Measurements from ENCODE around the gene SPOCK1. TPM values are rescaled to one million over a fixed set of nuclear protein-coding genes. Genes with fewer than 3 reads are reported as not detected.
"Not testable (repeated sequence)": the region's sequence is repeated elsewhere in the genome, so short reads cannot be mapped to it uniquely, and the experiment has no call there.

Gene SPOCK1
- total RNA-seq, 1 donor from 2014 or later = 43.4 TPM

- DNase-seq (ENCODE audit: low spot score) = no peak
- intact Hi-C loops (cut with DNase I) = no loop called here
These were observed 498.0 kb downstream of the SPOCK1 start for GRCh38 chr5:137001026-137001569.

DNA sequence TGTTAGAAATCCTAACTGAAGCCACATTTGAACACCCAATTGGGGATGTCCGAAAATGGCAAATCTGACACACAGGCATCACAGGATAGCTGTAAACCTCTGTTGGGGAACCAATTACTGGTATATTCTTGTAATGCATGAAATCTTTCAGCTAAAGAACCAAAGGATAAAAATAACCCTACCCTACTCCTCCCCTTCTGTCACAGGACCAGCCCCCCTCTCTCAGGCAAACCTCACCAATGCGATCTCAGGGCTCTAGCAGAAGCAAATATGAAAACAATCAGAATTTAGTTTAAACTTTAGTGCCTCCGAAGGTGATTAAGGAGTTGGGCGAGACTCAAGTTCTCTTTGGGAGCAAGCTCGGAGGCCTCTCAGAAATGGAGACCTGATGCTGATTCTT lies 499.3 kb downstream of the SPOCK1 start:
- intact Hi-C loops (cut with DNase I) = loop anchor here (10.0 kb wide), 1 partner anchor 285 kb away; no protein-coding TSS in a partner anchor

GRCh38 chr5:136998854-136999357 lies 500.2 kb downstream of the SPOCK1 start:
- intact Hi-C loops (cut with DNase I) = loop anchor here (10.0 kb wide), 1 partner anchor 286 kb away; no protein-coding TSS in a partner anchor
- DNase-seq (ENCODE audit: low spot score) = no peak

More for the DNA sequence above, 499.3 kb downstream of the SPOCK1 start:
- no peak for DNase-seq (ENCODE audit: low spot score)

GRCh38 chr5:136994154-136994553 lies 505.0 kb downstream of the SPOCK1 start:
- DNase-seq (ENCODE audit: low spot score) = no peak
- intact Hi-C loops (cut with DNase I) = loop anchor here (10.0 kb wide), 1 partner anchor 291 kb away; no protein-coding TSS in a partner anchor

- no peak for DNase-seq (ENCODE audit: low spot score)
- intact Hi-C loops (cut with DNase I) = loop anchor here (2.0 to 10.0 kb wide), 2 partner anchors 182 to 292 kb away; no protein-coding TSS in a partner anchor
These were observed 506.2 kb downstream of the SPOCK1 start for GRCh38 chr5:136992796-136993489.

GRCh38 chr5:136985785-136986475 lies 513.2 kb downstream of the SPOCK1 start:
- intact Hi-C loops (cut with DNase I) = no loop called here
- DNase-seq (ENCODE audit: low spot score) = no peak

DNA sequence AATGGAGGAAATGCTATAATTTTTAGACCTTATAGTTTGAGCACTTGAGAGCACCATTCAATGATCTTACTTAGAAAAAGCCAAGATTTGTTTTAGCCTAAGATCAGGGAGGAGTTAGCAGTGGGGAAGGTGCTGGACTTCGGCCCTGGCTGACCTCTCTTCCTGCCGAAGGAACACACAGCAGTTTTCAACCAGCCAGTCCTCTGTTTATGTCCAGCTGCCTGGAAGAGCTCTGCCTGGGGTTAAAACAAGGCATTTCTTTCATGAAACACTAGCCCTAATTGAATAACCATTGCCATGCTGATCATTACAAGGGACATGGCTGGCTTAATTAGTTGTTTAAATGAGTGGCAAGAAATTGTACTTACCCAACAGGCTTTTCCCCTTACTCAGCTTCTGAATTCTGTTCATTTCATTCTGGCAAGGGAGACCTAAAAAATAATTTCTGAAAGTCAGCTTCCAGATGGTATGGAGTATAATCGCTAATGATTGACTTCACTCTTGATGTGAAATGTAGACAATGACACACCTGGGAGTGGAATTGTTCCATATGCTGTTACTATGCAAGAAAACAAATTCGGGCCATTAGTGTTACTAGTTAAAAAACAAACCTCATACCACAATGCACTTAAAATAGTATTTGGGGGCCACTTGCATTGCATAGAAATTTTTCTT lies 514.2 kb downstream of the SPOCK1 start:
- intact Hi-C loops (cut with DNase I) = no loop called here
- no peak for DNase-seq (ENCODE audit: low spot score)

GRCh38 chr5:136981936-136982335 lies 517.2 kb downstream of the SPOCK1 start:
- no peak for DNase-seq (ENCODE audit: low spot score)
- intact Hi-C loops (cut with DNase I) = no loop called here

DNA sequence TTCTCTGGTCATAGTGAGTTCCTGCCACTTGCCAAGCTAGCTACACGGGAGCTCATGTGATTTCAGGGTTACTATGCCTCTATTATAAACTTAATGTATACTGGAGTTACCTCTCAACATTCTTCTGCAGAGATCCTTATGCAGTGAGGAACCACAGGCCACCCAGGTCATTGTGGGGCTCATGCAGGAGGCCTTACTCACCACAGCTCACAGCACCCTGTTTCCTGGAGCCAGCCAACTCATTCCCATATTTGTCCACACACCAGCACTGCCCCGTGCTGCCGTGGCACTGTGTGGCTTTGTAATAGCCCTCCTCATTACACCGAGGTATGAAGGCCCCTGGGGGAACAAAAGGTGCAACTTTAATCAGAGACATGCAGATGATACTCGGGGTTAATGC lies 520.0 kb downstream of the SPOCK1 start:
- intact Hi-C loops (cut with DNase I) = no loop called here
- no peak for DNase-seq (ENCODE audit: low spot score)

GRCh38 chr5:136963504-136963903 lies 535.6 kb downstream of the SPOCK1 start:
- intact Hi-C loops (cut with DNase I) = no loop called here

GRCh38 chr5:136957428-136957827 lies 541.7 kb downstream of the SPOCK1 start:
- intact Hi-C loops (cut with DNase I) = no loop called here
- DNase-seq (ENCODE audit: low spot score) = no peak

More at GRCh38 chr5:136963504-136963903, 535.6 kb downstream of the SPOCK1 start:
- no peak for DNase-seq (ENCODE audit: low spot score)

GRCh38 chr5:136954142-136954541 lies 545.0 kb downstream of the SPOCK1 start:
- DNase-seq (ENCODE audit: low spot score); intact Hi-C loops (cut with DNase I): not testable (repeated sequence)

DNA sequence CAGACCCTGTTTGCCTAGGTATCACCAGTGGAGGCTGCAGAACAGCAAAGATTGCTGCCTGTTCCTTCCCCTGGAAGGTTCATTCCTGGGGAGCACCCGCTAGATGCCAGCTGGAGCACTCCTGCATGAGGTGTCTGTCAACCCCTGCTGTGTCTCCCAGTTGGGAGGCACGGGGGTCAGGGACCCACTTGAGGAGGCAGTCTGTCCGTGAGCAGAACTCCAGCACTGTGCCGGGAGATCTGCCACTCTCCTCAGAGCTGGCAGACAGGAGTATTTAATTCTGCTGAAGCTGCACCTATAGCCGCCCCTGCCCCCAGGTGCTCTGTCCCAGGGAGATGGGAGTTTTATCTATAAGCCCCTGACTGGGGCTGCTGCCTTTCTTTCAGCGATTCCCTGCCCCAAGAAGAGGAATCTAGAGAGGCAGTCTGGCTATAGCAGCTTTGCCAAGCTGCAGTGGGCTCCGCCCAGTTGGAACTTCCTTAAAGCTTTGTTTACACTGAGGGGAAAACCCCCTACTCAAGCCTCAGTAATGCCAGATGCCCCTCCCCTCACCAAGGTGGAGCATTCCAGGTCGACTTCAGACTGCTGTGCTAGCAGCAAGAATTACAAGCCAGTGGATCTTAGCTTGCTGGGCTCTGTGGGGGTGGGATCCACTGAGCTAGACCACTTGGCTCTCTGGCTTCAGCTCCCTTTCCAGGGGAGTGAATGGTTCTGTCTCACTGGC lies 545.6 kb downstream of the SPOCK1 start:
- intact Hi-C loops (cut with DNase I); DNase-seq (ENCODE audit: low spot score): not testable (repeated sequence)

DNA sequence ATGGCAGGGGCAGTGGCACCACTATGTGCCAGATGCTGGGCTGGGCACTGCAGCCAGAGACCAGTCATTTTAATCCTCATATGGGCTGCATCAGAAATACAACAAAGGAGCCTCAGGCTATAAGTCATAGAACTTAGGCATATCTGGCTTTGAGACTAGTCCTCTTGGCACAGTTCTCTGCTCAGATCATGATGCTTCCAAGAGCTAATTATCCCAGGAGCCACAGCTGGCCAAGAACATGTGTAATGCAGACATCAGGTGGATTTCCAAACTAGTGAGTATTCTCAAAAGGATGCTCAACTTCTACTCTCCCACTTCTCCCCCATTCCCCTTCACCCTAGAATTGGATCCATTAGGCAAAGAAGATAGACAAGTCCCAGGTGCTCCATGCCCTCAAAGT lies 571.6 kb downstream of the SPOCK1 start:
- intact Hi-C loops (cut with DNase I) = no loop called here
- no peak for DNase-seq (ENCODE audit: low spot score)

- intact Hi-C loops (cut with DNase I) = no loop called here
- no peak for DNase-seq (ENCODE audit: low spot score)
These were observed 573.1 kb downstream of the SPOCK1 start for GRCh38 chr5:136926073-136926472.
